Pancreas (tissue), 10 donors: ENCODE measurements around the gene RNASE8. TPM values are rescaled to one million over a fixed set of nuclear protein-coding genes. Genes with fewer than 3 reads are reported as not detected.

Experiments
- ATAC-seq, 4 donors: fragments of 200-7000 bp; cut with Tn5 transposase; one replicate each; pipeline versions ENCODE4 v1.8.0 to v1.9.1; 2020; ENCODE audit warnings: mild to moderate bottlenecking in 4 of 4, moderate library complexity in 4 of 4
- DNase-seq, 6 donors: peaks; one replicate each; pipeline ENCODE4 v3.0.0-alpha.2; 2020
- FAIRE-seq: peaks from 2 replicates; lab custom pipeline; 2012; peaks lifted over from hg19 to GRCh38; lab: Jason Lieb, UNC
- H3K27ac ChIP-seq, 4 donors: fragments of 200-600 bp; sonication (generic); 1 replicate in 3 of 4; 2 replicates in 1 of 4; pipeline versions ENCODE4 v1.5.0 to v1.8.0; 2020
- H3K27me3 ChIP-seq, 4 donors: fragments of 200-600 bp; one replicate each; pipeline ENCODE4 v1.8.0; 2021
- H3K36me3 ChIP-seq, 3 donors: fragments of 200-600 bp; sonication (generic) in 1 of 3; one replicate each; pipeline versions ENCODE4 v1.5.0 to v1.8.0; 2020 to 2021
- H3K4me1 ChIP-seq, 3 donors: fragments of 200-600 bp; one replicate each; pipeline ENCODE4 v1.8.0; 2021
- H3K4me3 ChIP-seq, 4 donors: fragments of 200-600 bp; sonication (generic) in 2 of 4; one replicate each; pipeline versions ENCODE4 v1.5.0 to v1.8.0; 2020 to 2021
- H3K9me3 ChIP-seq, 4 donors: fragments of 200-600 bp; one replicate each; pipeline ENCODE4 v1.8.0; 2021
- WGBS, 2 donors: extraction: QIAGEN DNeasy Blood & Tissue Kit; methylation state at CpG; one replicate each; pipeline ENCODE4 v1.1.7; 2013; 5-methylcytosine and 5-hydroxymethylcytosine counted together
- intact Hi-C, 3 donors: fragments of 100-400 bp; cut with DNase I; formaldehyde crosslinking; loops; one replicate each; pipeline versions ENCODE4 v1.11.1 to v1.14.2; 2022
- polyA plus RNA-seq, 2 donors: library from polyadenylated mRNA; stranded (reverse); fragments of 200-250 nt; gene quantifications; one replicate each; pipeline ENCODE4 v1.2.3, GENCODE V29; 2013
- total RNA-seq, 6 donors: library from RNA; stranded (reverse); fragmentation: NEBNext Ultra II Directional in 4 of 6; extraction: Animal tissue kit (Norgen Biotek cat#: 25700) in 4 of 6; gene quantifications; one replicate each; pipeline versions ENCODE4 v1.2.1 to v1.2.4, GENCODE V29; 2021 to 2023
- TF ChIP-seq, protein P1 (sequence below), 4 donors: fragments of 200-600 bp; sonication (generic) in 3 of 4; IDR thresholded peaks; one replicate each; pipeline versions ENCODE4 v1.5.0 to v1.8.0; 2021; ENCODE audit warnings: antibody characterized with exemption in 4 of 4
- donor health status: healthy with polysubstance abuse.
- donor health status: DM: no; HTN: no; CAD: no; lungs with moderate emphysema.
- donor health status: DM: no; HTN: no; CAD: no.
- donor health status: control.
- donor health status: control.
- donor health status: Bipolar disorder and iron deficiency.
- donor health status: DM: yes; HTN: yes; CAD: no.
- donor health status: DM: no; HTN: no; CAD: no.
- donor health status: DM: no; HTN: no; CAD: no.
- donor health status: DM: yes; HTN: yes; CAD: no.

The RNASE8 gene
- total and polyA plus RNA-seq, 8 donors, result not detected

DNA sequence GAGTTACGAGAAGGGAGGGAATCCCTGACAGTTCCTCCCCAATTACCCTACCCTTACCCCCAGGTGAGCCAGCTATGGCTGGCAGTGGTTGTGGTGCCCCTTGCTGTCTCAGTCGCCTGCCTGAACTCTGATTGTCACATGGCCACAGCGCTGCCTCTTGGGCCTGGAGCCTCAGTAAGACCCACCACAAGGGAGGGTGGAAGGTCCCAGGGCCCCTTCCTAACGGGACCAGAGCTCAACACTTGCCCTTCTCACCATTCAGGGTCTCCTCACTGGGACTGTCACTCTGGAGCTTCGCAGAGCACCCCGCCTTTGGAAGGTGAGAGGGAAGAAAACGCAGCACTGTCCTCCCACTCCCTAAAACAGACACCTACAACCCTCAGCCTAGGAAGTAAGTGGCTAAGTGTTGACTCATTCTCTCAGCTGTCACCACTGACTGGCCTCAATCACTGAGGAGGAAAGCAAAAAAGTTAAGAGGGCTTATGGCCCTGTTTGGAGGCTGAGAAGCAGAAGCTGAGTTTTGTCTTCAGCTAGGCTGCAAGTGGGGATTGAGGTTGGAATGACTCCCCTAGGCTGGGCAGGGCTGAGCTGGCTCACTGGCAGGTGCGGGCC is 44.3 kb downstream of the RNASE8 start:
- Histone ChIP-seq H3K4me3 (no peak overlapping the region), H3K4me1 (peaks cover 16 to 39% (median 20%) of the 10 kb centered on the region in 3 donors), H3K27me3 (no peaks in the 10 kb centered on the region), H3K36me3 (no peaks in the 10 kb centered on the region), H3K27ac (no peak overlapping the region), H3K9me3 (no peaks in the 10 kb centered on the region)
- FAIRE-seq, result no peak
- ATAC-seq, result no peak
- no peak for DNase-seq
- intact Hi-C loops, result loop anchor here in 1 of 3 donors (5.0 kb wide), 1 partner anchor 35 kb away; no protein-coding TSS in a partner anchor
- 86 to 91% methylated on average over 8 of the region's 8 CpGs for WGBS, 2 donors
- TF ChIP-seq, protein P1, sequence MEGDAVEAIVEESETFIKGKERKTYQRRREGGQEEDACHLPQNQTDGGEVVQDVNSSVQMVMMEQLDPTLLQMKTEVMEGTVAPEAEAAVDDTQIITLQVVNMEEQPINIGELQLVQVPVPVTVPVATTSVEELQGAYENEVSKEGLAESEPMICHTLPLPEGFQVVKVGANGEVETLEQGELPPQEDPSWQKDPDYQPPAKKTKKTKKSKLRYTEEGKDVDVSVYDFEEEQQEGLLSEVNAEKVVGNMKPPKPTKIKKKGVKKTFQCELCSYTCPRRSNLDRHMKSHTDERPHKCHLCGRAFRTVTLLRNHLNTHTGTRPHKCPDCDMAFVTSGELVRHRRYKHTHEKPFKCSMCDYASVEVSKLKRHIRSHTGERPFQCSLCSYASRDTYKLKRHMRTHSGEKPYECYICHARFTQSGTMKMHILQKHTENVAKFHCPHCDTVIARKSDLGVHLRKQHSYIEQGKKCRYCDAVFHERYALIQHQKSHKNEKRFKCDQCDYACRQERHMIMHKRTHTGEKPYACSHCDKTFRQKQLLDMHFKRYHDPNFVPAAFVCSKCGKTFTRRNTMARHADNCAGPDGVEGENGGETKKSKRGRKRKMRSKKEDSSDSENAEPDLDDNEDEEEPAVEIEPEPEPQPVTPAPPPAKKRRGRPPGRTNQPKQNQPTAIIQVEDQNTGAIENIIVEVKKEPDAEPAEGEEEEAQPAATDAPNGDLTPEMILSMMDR (IDR thresholded peaks at IDR 0.05), result no peak

DNA sequence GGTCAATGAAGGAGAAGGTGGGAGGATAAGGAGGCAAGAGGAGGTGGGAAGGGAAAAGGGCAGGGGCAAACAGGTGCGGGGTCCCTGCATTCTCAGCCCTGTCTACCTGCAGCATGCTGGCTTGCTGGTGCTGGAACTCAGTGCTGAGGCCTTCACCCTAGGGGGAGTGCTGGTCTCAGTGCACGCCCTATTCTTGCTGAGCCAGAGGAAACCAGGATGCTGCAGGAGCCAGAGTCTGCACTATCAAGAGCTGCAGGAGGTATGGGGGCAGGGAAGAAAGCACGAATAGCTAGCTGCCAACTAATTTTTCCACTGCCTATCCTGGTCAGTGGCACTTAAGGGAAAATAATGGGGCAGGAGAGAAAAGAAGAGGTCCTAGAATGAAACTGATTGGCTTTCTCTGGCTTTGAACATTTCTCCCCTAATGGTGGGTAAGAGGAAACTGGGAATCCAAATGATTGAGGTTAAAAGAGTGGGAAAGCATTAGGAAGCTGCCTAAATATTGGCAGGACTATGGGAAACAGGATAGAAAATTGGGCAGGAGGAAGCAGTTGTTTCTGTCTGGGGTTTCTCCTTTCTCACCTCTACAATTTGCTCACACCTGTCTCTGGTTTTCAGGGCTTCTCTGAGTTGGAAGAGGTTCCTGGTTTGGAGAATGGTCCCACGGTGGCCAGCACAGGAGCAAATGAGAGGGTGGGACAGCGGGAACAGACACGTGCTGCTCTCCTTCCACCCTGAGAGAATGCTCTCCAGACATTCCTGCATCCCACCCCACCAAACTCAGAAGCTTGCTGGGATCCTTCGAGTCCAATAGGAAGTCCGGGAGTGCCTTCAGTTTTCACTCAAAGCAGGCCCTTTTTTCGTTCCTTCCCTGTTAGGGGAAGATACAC is 45.1 kb downstream of the RNASE8 start:
- no peak for DNase-seq
- WGBS, 2 donors, result 20 to 24% methylated on average over 9 of the region's 9 CpGs

DNA sequence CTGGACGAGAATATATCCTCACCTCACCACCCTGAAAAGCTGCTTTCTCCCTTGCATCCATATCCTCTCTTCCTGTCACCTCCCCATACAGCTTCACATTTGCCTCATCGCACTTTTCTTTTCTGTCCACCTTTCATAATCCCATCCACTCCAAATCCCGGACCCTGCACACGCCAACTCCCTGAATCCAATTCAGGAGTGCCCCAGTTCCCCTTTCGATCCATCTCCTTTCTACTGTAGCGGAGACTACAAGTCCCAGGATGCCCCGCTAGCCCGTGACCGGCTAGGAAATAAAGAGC is 45.7 kb downstream of the RNASE8 start:
- TF ChIP-seq, protein P1 (IDR thresholded peaks at IDR 0.05), result no peak
- Histone ChIP-seq H3K4me3 (peak overlapping the region in 2 of 4 donors; percentile 60 to 67), H3K4me1 (peaks cover 18 to 42% (median 20%) of the 10 kb centered on the region in 3 donors), H3K27me3 (no peaks in the 10 kb centered on the region), H3K9me3 (no peaks in the 10 kb centered on the region), H3K36me3 (no peaks in the 10 kb centered on the region), H3K27ac (peak overlapping the region; percentile 98 to 100 (median 98))
- DNase-seq, result no peak
- FAIRE-seq, result no peak
- intact Hi-C loops, result loop anchor here in 1 of 3 donors (5.0 kb wide), 1 partner anchor 36 kb away; no protein-coding TSS in a partner anchor
- no peak for ATAC-seq
- 0 to 2% methylated on average over 9 of the region's 9 CpGs for WGBS, 2 donors

More for the DNA sequence above, 45.1 kb downstream of the RNASE8 start:
- peaks cover 18 to 42% (median 20%) of the 10 kb centered on the region in 3 donors for H3K4me1 ChIP-seq
- H3K27ac ChIP-seq, result peak overlapping the region in 2 of 4 donors; percentile 98
- H3K4me3 ChIP-seq, result peak overlapping the region in 2 of 4 donors; percentile 60 to 67
- intact Hi-C loops, result loop anchor here in 1 of 3 donors (5.0 kb wide), 1 partner anchor 35 kb away; no protein-coding TSS in a partner anchor
- no peaks in the 10 kb centered on the region for H3K36me3 ChIP-seq
- no peak for ATAC-seq
- TF ChIP-seq, protein P1 (IDR thresholded peaks at IDR 0.05), result no peak
- no peaks in the 10 kb centered on the region for H3K27me3 ChIP-seq
- no peak for FAIRE-seq
- H3K9me3 ChIP-seq, result no peaks in the 10 kb centered on the region

DNA sequence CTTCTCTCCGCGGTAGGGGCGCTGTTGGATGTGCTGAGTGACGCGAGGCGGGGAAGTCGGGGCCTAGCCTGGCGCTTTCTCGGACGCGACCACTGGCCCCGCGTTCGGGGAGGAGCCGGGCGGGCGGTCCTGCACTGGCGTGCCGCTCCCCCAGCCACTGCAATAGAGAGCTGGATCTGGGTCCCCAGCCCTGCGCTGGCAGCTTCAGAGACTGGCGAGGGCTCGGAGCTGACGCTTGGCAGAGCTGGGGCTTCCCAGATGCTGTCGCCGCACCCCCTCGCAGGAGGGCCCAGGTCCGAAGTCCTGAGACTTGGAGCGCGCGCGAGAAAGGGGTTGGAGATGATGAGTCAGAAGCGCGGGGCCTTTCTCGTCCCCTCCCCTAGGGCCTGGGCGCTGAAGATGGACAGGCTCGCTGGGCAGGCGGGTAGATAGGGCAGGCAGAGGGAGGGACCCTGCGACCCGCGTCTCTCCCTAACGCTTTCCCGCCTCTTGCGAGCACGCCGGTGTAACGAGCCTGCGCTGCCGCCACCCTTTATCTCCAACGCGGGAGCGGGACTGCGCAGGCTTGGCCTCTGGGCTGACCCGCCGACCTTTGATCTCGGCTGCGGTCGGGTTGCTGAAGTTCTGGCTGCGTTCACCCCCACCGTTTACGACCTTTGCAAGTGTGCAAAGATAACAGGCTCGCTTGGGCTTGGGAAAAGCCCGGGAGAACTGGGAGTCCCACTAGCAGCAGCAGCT is 46.3 kb downstream of the RNASE8 start:
- FAIRE-seq (no peak), ATAC-seq (peak; percentile 91 to 96 (median 94)), DNase-seq (peak; percentile 93 to 97 (median 96))
- intact Hi-C loops, result loop anchor here in 1 of 3 donors (5.0 kb wide), 1 partner anchor 37 kb away; no protein-coding TSS in a partner anchor
- H3K36me3 ChIP-seq, result no peaks in the 10 kb centered on the region
- peak overlapping the region; percentile 49 to 67 (median 56) for H3K4me3 ChIP-seq
- no peaks in the 10 kb centered on the region for H3K9me3 ChIP-seq
- H3K27ac ChIP-seq, result peak overlapping the region; percentile 98 to 100 (median 98)
- TF ChIP-seq, protein P1 (IDR thresholded peaks at IDR 0.05), result peak; percentile 57 to 85 (median 70)
- peaks cover 18 to 42% (median 20%) of the 10 kb centered on the region in 3 donors for H3K4me1 ChIP-seq
- 0 to 1% methylated on average over 56 to 62 of the region's 62 CpGs for WGBS, 2 donors
- no peaks in the 10 kb centered on the region for H3K27me3 ChIP-seq
